Erythroblast (primary cell): ENCODE measurements around the gene SP1.
"Not testable (repeated sequence)": the region's sequence is repeated elsewhere in the genome, so short reads cannot be mapped to it uniquely, and the experiment has no call there.

Experiments
- DNase-seq, 2 experiments: peaks; one replicate each; lab custom pipeline; 2025; lab: John Stamatoyannopoulos, UW
- GATA1 ChIP-seq: IDR thresholded peaks from 2 replicates; pipeline ENCODE4 v1.6.1; 2011; ENCODE audit warnings: low read depth, mild to moderate bottlenecking, control low read depth, low read length, moderate library complexity
- POLR2A ChIP-seq: IDR thresholded peaks from 2 replicates; pipeline ENCODE4 v1.6.1; 2011; ENCODE audit warnings: mild to moderate bottlenecking, low read length

The SP1 gene

DNA sequence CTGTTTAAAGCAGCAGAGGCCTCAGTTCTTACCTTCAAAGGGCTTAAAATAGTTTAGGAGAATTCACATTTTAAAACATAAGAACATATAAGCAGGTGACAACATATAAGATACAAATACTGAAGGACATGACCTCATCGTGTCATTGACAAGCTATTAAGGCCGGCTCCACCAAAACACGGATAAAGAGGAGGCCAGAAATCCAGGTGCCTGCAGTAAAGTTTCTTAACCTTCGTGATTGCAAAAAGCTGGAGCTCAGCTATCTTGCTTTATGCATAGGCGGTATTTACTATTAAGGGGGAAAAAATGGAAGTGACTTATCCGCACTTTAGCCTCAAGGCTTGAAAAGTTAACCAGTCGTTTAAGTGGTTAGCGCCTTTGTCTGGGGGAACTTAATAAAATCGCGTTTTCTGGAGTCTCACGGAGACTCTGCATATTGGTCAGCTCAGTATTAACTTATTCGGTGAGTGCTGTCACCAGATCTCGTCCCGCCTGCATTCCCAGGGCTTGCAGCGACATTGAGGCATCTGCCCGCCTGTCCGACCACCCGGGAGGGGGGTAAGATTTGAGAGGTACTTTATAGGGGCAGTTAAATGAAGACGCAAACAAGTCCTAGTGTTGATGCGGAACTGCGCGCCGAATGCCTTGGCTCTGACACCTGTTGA lies 1.1 kb upstream of the SP1 start:
- DNase-seq, result peak in 1 of 2 experiments; percentile 62
- TF ChIP-seq GATA1, result no peak
- TF ChIP-seq POLR2A, result no peak

- TF ChIP-seq GATA1, result no peak
- TF ChIP-seq POLR2A, result peak; percentile 96
Observed at GRCh38 chr12:53379389-53380103, 430 bp upstream of the SP1 start.

GRCh38 chr12:53380794-53381730 lies 1.1 kb downstream of the SP1 start:
- DNase-seq, result peak in 1 of 2 experiments; percentile 44
- TF ChIP-seq POLR2A (no peak), GATA1 (no peak)

More at GRCh38 chr12:53379389-53380103, 430 bp upstream of the SP1 start:
- peak; percentile 100 for DNase-seq

GRCh38 chr12:53381731-53382630 lies 2.0 kb downstream of the SP1 start:
- no peak for TF ChIP-seq GATA1
- no peak for TF ChIP-seq POLR2A
- DNase-seq, result peak; percentile 75 to 79

DNA sequence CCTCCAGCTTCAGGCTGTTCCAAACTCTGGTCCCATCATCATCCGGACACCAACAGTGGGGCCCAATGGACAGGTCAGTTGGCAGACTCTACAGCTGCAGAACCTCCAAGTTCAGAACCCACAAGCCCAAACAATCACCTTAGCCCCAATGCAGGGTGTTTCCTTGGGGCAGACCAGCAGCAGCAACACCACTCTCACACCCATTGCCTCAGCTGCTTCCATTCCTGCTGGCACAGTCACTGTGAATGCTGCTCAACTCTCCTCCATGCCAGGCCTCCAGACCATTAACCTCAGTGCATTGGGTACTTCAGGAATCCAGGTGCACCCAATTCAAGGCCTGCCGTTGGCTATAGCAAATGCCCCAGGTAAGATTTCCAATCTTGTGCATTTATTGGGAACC lies 3.3 kb downstream of the SP1 start:
- no peak for DNase-seq
- TF ChIP-seq GATA1 (no peak), POLR2A (no peak)

GRCh38 chr12:53386381-53386780 lies 6.4 kb downstream of the SP1 start:
- DNase-seq, result not testable (repeated sequence)

GRCh38 chr12:53388932-53389331 lies 9.0 kb downstream of the SP1 start:
- no peak for TF ChIP-seq POLR2A
- no peak for TF ChIP-seq GATA1
- no peak for DNase-seq

- no peak for DNase-seq
- TF ChIP-seq POLR2A (no peak), GATA1 (no peak)
Observed at GRCh38 chr12:53389702-53390101, 9.7 kb downstream of the SP1 start.

- no peak for DNase-seq
- TF ChIP-seq GATA1, result no peak
- no peak for TF ChIP-seq POLR2A
Observed at GRCh38 chr12:53391724-53392123, 11.7 kb downstream of the SP1 start.

DNA sequence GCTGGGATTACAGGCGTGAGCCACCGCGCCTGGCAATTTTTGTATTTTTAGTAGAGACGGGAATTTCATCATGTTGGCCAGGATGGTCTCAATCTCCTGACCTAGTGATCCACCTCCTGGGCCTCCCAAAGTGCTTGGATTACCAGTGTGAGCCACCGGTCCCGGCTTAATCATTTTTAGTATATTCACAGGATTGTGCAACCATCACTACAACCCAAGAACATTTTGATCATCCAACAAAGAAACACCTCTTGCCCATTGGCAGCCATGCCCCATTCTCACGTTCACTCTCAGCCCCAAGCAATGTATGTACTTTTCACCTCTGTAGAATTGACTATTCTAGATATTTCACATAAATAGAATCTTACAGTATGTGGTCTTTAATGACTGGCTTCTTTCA lies 19.9 kb downstream of the SP1 start:
- no peak for TF ChIP-seq GATA1
- TF ChIP-seq POLR2A, result no peak
- no peak for DNase-seq

GRCh38 chr12:53402351-53402750 lies 22.4 kb downstream of the SP1 start:
- not testable (repeated sequence) for DNase-seq

DNA sequence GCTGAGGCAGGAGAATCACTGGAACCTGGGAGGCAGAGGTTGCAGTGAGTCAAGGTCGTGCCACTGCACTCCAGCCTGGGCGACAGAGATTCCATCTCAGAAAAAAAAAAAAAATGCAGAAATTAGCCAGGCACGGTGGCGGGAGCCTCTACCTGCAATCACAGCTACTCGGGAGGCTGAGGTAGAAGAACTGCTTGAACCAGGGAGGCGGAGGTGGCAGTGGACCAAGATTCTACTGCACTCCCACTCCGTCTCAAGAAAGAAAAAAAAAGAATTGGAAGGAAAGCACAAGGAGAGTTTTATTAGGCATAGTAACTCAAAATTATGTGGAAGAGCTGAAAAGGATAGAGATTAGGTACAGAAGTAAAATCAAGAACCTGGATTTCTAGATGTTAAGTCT lies 22.9 kb downstream of the SP1 start:
- TF ChIP-seq POLR2A, result no peak
- no peak for TF ChIP-seq GATA1
- DNase-seq, result no peak

GRCh38 chr12:53410951-53411350 lies 31.0 kb downstream of the SP1 start:
- no peak for DNase-seq

More at GRCh38 chr12:53410951-53411350, 31.0 kb downstream of the SP1 start:
- TF ChIP-seq GATA1 (no peak), POLR2A (no peak)
